Superior temporal gyrus (tissue), 1 donor: Measurements from ENCODE around the gene ENOX1.

Experiments used
- DNase-seq: peaks from one replicate; pipeline ENCODE4 v3.0.0-alpha.2; 2016; ENCODE audit errors: extremely low spot score

Gene ENOX1

GRCh38 chr13:43669964-43670363, 116.8 kb downstream of the ENOX1 start:
- no peak for DNase-seq

- no peak for DNase-seq
Measured at GRCh38 chr13:43669101-43669500, 117.7 kb downstream of the ENOX1 start.

GRCh38 chr13:43666403-43666802, 120.4 kb downstream of the ENOX1 start:
- no peak for DNase-seq

- DNase-seq = no peak
Measured at GRCh38 chr13:43665388-43665787, 121.4 kb downstream of the ENOX1 start.

GRCh38 chr13:43664700-43665191, 122.0 kb downstream of the ENOX1 start:
- no peak for DNase-seq

GRCh38 chr13:43663474-43664090, 123.2 kb downstream of the ENOX1 start:
- no peak for DNase-seq

GRCh38 chr13:43662976-43663375, 123.8 kb downstream of the ENOX1 start:
- no peak for DNase-seq

GRCh38 chr13:43661161-43661830, 125.5 kb downstream of the ENOX1 start:
- DNase-seq = no peak

GRCh38 chr13:43657485-43657884, 129.3 kb downstream of the ENOX1 start:
- DNase-seq = no peak

- DNase-seq = no peak
Measured at GRCh38 chr13:43653980-43654379, 132.8 kb downstream of the ENOX1 start.

GRCh38 chr13:43653395-43653794, 133.4 kb downstream of the ENOX1 start:
- no peak for DNase-seq

GRCh38 chr13:43652760-43653159, 134.0 kb downstream of the ENOX1 start:
- no peak for DNase-seq

GRCh38 chr13:43650882-43651281, 135.9 kb downstream of the ENOX1 start:
- DNase-seq = no peak

GRCh38 chr13:43648733-43649132, 138.0 kb downstream of the ENOX1 start:
- DNase-seq = no peak

GRCh38 chr13:43647471-43647870, 139.3 kb downstream of the ENOX1 start:
- no peak for DNase-seq

- no peak for DNase-seq
Measured at GRCh38 chr13:43640476-43640875, 146.3 kb downstream of the ENOX1 start.

GRCh38 chr13:43631106-43631505, 155.7 kb downstream of the ENOX1 start:
- no peak for DNase-seq

GRCh38 chr13:43629691-43630480, 156.9 kb downstream of the ENOX1 start:
- DNase-seq = no peak

- DNase-seq = no peak
Measured at GRCh38 chr13:43626994-43627393, 159.8 kb downstream of the ENOX1 start.

- no peak for DNase-seq
Measured at GRCh38 chr13:43614063-43614462, 172.7 kb downstream of the ENOX1 start.

GRCh38 chr13:43611281-43612273, 175.2 kb downstream of the ENOX1 start:
- no peak for DNase-seq
